NCI-H1105 treated with DMSO at 0.1 percent for 48 hours (cell line): ENCODE results near the gene VSTM4.

Experiments
- DNase-seq: peaks from one replicate; lab custom pipeline; 2025; lab: John Stamatoyannopoulos, UW

Gene VSTM4

GRCh38 chr10:49091450-49092210 is 23.7 kb downstream of the VSTM4 start:
- no peak for DNase-seq

- no peak for DNase-seq
Measured at GRCh38 chr10:49090696-49091380, 24.5 kb downstream of the VSTM4 start.

- DNase-seq: no peak
Measured at GRCh38 chr10:49090189-49090575, 25.1 kb downstream of the VSTM4 start.

- no peak for DNase-seq
Measured at GRCh38 chr10:49089557-49090188, 25.6 kb downstream of the VSTM4 start.

- DNase-seq: no peak
Measured at GRCh38 chr10:49089152-49089551, 26.2 kb downstream of the VSTM4 start.

GRCh38 chr10:49086889-49087288 is 28.4 kb downstream of the VSTM4 start:
- no peak for DNase-seq

GRCh38 chr10:49083261-49083660 is 32.1 kb downstream of the VSTM4 start:
- DNase-seq: no peak

- DNase-seq: no peak
Measured at GRCh38 chr10:49082766-49083165, 32.6 kb downstream of the VSTM4 start.

GRCh38 chr10:49081547-49082275 is 33.6 kb downstream of the VSTM4 start:
- no peak for DNase-seq

GRCh38 chr10:49080965-49081364 is 34.4 kb downstream of the VSTM4 start:
- no peak for DNase-seq

- DNase-seq: no peak
Measured at GRCh38 chr10:49080071-49080470, 35.3 kb downstream of the VSTM4 start.

GRCh38 chr10:49079499-49079898 is 35.8 kb downstream of the VSTM4 start:
- DNase-seq: no peak

GRCh38 chr10:49079072-49079471 is 36.2 kb downstream of the VSTM4 start:
- DNase-seq: no peak

- no peak for DNase-seq
Measured at GRCh38 chr10:49078433-49078832, 36.9 kb downstream of the VSTM4 start.

GRCh38 chr10:49076741-49077521 is 38.4 kb downstream of the VSTM4 start:
- DNase-seq: no peak

- DNase-seq: no peak
Measured at GRCh38 chr10:49076319-49076718, 39.0 kb downstream of the VSTM4 start.

- DNase-seq: no peak
Measured at GRCh38 chr10:49075743-49076142, 39.6 kb downstream of the VSTM4 start.

GRCh38 chr10:49074836-49075682 is 40.3 kb downstream of the VSTM4 start:
- no peak for DNase-seq

- DNase-seq: no peak
Measured at GRCh38 chr10:49072166-49072885, 43.0 kb downstream of the VSTM4 start.

GRCh38 chr10:49071160-49071761 is 44.1 kb downstream of the VSTM4 start:
- DNase-seq: no peak
